Ascending aorta (tissue), 2 donors: ENCODE data around the gene AFF2. TPM values are rescaled to one million over a fixed set of nuclear protein-coding genes. Genes with fewer than 3 reads are reported as not detected.

Source experiments
- DNase-seq, 2 donors: peaks; one replicate each; pipeline ENCODE4 v3.0.0-alpha.2; 2019; ENCODE audit warnings: low spot score in 2 of 2
- H3K27ac ChIP-seq, 2 donors: fragments of 200-600 bp; sonication (generic); one replicate each; pipeline ENCODE4 v1.5.1; 2016 to 2017; ENCODE audit warnings: mild to moderate bottlenecking in 1 of 2
- H3K27me3 ChIP-seq: fragments of 200-600 bp; sonication (generic); one replicate; pipeline ENCODE4 v1.5.1; 2017
- H3K36me3 ChIP-seq, 2 donors: fragments of 200-600 bp; sonication (generic); one replicate each; pipeline ENCODE4 v1.5.1; 2016
- H3K4me1 ChIP-seq, 2 donors: fragments of 200-600 bp; sonication (generic); one replicate each; pipeline ENCODE4 v1.5.1; 2016 to 2017; ENCODE audit warnings: mild to moderate bottlenecking in 1 of 2
- H3K4me3 ChIP-seq, 2 donors: fragments of 200-600 bp; sonication (generic); one replicate each; pipeline ENCODE4 v1.5.1; 2016 to 2017; ENCODE audit warnings: mild to moderate bottlenecking in 1 of 2
- H3K9me3 ChIP-seq, 2 donors: fragments of 200-600 bp; sonication (generic); one replicate each; pipeline ENCODE4 v1.5.1; 2016
- intact Hi-C: fragments of 100-400 bp; cut with DNase I; formaldehyde crosslinking; loops from one replicate; pipeline ENCODE4 v1.15.1; 2023
- total RNA-seq: library from RNA; depleted of rRNA; stranded (reverse); fragments of >200 nt; gene quantifications from one replicate; pipeline ENCODE4 v1.1.0, GENCODE V29; 2016
- TF ChIP-seq, protein P1 (sequence below), 3 experiments: fragments of 200-600 bp in 2 of 3; fragments of 450-650 bp in 1 of 3; sonication (generic) in 2 of 3; IDR thresholded peaks; one replicate each; pipeline ENCODE4 v1.5.1; 2016 to 2019; ENCODE audit warnings: antibody characterized with exemption in 3 of 3, mild to moderate bottlenecking in 1 of 3, moderate library complexity in 1 of 3

The AFF2 gene
- total RNA-seq, 1 donor from 2014 or later: 2.3 TPM

DNA sequence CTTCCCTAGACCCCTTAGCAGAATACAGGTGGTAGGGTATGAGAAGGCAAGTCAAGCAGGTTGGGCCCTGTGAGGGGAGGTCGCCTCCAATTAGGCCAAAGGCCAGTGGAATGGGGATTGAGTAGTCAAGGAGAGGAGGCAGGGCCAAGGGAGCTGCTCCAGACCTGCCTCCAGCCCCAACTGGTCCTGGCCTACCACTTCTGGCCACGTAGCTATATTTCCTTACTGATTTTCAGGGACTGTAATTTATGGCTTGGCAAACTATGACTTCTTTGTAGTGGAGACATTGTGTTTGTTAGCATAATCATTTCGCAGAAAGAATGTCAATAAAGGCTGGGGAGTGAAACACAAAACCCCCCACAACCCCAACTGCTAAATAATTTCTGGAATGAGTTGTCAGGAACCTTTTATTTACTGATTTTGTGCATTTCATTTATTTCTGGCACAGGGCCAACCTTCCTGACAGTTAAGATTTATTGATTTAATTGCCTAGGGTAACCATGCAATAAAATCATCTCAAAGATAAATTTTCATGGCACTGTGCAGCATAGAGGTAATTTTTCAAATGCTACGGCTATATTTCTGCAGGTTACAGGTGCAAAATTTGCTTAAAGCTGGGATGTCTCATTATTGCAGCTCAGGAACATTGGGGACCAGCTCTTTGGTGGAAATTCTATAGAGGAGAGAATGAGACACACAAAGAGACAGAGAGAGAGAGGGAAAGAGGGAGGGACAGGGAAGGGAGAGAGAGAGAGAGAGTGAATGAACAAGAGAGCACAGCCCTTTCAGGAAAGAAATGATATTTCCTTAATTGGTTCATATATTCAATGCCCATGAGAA is 509.8 kb downstream of the AFF2 start:
- Histone ChIP-seq H3K9me3 (no peaks in the 10 kb centered on the region), H3K4me3 (no peak overlapping the region), H3K4me1 (no peaks in the 10 kb centered on the region), H3K27me3 (no peaks in the 10 kb centered on the region), H3K27ac (no peak overlapping the region), H3K36me3 (no peaks in the 10 kb centered on the region)
- intact Hi-C loops: no loop called here
- TF ChIP-seq, protein P1, sequence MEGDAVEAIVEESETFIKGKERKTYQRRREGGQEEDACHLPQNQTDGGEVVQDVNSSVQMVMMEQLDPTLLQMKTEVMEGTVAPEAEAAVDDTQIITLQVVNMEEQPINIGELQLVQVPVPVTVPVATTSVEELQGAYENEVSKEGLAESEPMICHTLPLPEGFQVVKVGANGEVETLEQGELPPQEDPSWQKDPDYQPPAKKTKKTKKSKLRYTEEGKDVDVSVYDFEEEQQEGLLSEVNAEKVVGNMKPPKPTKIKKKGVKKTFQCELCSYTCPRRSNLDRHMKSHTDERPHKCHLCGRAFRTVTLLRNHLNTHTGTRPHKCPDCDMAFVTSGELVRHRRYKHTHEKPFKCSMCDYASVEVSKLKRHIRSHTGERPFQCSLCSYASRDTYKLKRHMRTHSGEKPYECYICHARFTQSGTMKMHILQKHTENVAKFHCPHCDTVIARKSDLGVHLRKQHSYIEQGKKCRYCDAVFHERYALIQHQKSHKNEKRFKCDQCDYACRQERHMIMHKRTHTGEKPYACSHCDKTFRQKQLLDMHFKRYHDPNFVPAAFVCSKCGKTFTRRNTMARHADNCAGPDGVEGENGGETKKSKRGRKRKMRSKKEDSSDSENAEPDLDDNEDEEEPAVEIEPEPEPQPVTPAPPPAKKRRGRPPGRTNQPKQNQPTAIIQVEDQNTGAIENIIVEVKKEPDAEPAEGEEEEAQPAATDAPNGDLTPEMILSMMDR (IDR thresholded peaks at IDR 0.05): no peak
- no peak for DNase-seq

DNA sequence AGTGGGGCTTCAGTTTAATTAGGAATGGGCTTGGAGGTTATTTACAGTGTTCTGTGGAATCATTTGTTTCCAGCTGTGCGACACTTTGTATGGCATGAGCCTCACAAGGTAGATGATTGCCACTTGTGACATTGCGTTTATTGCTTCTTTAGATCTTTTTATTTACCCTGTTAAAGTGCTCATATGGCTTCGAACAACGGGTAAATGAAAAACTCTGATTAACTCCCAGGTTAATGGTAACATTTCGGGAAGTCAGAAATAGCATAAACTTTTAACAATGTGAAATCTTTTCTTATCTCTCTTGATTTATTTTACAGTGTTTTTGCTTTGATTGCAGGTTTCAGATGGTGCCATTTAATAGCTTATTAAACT is 510.4 kb downstream of the AFF2 start:
- Histone ChIP-seq H3K4me1 (no peaks in the 10 kb centered on the region), H3K9me3 (no peaks in the 10 kb centered on the region), H3K27ac (no peak overlapping the region), H3K36me3 (no peaks in the 10 kb centered on the region), H3K4me3 (no peak overlapping the region), H3K27me3 (no peaks in the 10 kb centered on the region)
- TF ChIP-seq, protein P1 (IDR thresholded peaks at IDR 0.05): no peak
- intact Hi-C loops: no loop called here
- DNase-seq: no peak

DNA sequence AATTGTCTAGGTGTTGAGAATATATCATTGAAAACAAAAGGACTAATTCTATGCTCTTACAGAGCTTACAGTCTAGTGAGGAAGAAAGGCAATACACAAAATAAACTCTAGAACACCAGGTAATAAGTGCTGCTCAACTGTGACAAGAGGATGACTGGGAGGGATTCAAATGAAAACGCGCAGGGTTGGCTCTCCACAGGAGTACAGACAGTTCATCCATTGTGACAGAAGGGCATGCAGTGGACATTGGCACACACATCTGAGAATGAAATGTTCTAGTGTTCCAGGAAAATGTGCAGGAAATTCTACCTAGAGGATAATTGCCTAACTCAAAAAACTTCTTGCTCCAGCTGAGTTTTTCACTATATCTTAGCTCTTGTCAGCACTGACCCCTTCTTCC is 512.7 kb downstream of the AFF2 start:
- H3K4me3 ChIP-seq: no peak overlapping the region
- H3K27me3 ChIP-seq: no peaks in the 10 kb centered on the region
- no peaks in the 10 kb centered on the region for H3K9me3 ChIP-seq
- TF ChIP-seq, protein P1 (IDR thresholded peaks at IDR 0.05): no peak
- H3K4me1 ChIP-seq: no peaks in the 10 kb centered on the region
- intact Hi-C loops: no loop called here
- no peaks in the 10 kb centered on the region for H3K36me3 ChIP-seq
- DNase-seq: no peak
- H3K27ac ChIP-seq: no peak overlapping the region

DNA sequence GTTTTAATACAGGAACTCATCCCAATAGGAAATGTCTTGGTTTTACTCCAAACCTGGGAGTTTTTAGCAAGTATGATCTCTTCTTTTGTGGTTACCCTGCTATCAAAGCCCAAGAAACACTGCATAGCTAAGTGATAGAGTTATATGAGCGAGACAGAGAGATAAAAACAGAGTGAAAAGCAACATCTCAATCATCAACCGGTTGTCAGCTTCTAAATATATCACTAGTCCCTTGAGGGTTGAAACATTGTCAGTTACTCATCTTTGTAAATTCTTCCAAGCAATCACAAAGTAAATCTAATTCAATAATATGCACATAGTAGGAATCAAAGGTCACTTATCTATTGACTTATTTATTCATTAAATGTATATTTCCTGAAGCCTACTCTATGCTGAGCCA is 520.7 kb downstream of the AFF2 start:
- H3K4me1 ChIP-seq: no peaks in the 10 kb centered on the region
- H3K27me3 ChIP-seq: no peaks in the 10 kb centered on the region
- peaks cover 9 to 13% of the 10 kb centered on the region in 2 donors for H3K9me3 ChIP-seq
- TF ChIP-seq, protein P1 (IDR thresholded peaks at IDR 0.05): no peak
- intact Hi-C loops: loop anchor here (10.0 kb wide), 1 partner anchor 54 kb away; no protein-coding TSS in a partner anchor
- H3K27ac ChIP-seq: no peak overlapping the region
- H3K36me3 ChIP-seq: no peaks in the 10 kb centered on the region
- no peak for DNase-seq
- H3K4me3 ChIP-seq: no peak overlapping the region

DNA sequence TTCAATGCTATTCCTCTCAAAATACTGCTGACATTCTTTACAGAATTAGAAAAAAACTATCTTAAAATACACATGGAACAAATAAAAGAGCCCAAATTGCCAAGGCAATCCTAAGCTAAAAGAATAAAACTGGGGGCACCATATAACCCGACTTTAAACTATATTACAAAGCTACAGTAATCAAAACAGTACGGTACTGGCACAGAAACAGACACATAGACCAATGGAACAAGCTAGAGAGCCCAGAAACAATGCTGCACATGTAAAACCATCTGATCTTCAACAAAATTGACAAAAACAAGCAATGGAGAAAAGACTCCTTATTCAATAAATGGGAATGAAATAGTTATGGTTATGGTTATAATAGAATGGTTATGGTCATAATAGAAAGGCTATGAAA is 522.1 kb downstream of the AFF2 start:
- no peaks in the 10 kb centered on the region for H3K27me3 ChIP-seq
- no peak overlapping the region for H3K4me3 ChIP-seq
- DNase-seq: no peak
- TF ChIP-seq, protein P1 (IDR thresholded peaks at IDR 0.05): no peak
- H3K4me1 ChIP-seq: no peaks in the 10 kb centered on the region
- H3K9me3 ChIP-seq: peaks cover 9 to 13% of the 10 kb centered on the region in 2 donors
- H3K36me3 ChIP-seq: no peaks in the 10 kb centered on the region
- no peak overlapping the region for H3K27ac ChIP-seq
- intact Hi-C loops: loop anchor here (10.0 kb wide), 1 partner anchor 52 kb away; no protein-coding TSS in a partner anchor
